MM.1S (cell line): Measurements from ENCODE around the gene SPEG.

Experiments used
- DNase-seq: peaks from one replicate; pipeline ENCODE4 v3.0.0-alpha.2; 2015
- H2AFZ ChIP-seq: fragments of 300-600 bp; sonication (generic); 2 replicates; pipeline ENCODE4 v1.6.0; 2016; ENCODE audit warnings: antibody characterized with exemption, low read length
- H3F3A ChIP-seq: fragments of 300-600 bp; sonication (generic); 2 replicates; pipeline ENCODE4 v1.6.1; 2016; ENCODE audit warnings: mild to moderate bottlenecking, antibody characterized with exemption, low read length, moderate library complexity, mixed read lengths; ENCODE audit not compliant: insufficient read depth
- H3K27ac ChIP-seq: fragments of 300-600 bp; sonication (generic); 2 replicates; pipeline ENCODE4 v1.5.1; 2016; ENCODE audit warnings: mild to moderate bottlenecking, low read length
- H3K27me3 ChIP-seq: fragments of 300-600 bp; sonication (generic); replicated peaks from 2 replicates; pipeline ENCODE4 v1.6.0; 2016; ENCODE audit warnings: low read length; ENCODE audit not compliant: insufficient read depth
- H3K36me3 ChIP-seq: fragments of 300-600 bp; sonication (generic); replicated peaks from 2 replicates; pipeline ENCODE4 v1.6.1; 2016; ENCODE audit warnings: mild to moderate bottlenecking, low read length, mixed read lengths; ENCODE audit not compliant: insufficient read depth
- H3K4me1 ChIP-seq: fragments of 300-600 bp; sonication (generic); 2 replicates; pipeline ENCODE4 v1.6.1; 2016; ENCODE audit warnings: low read length, mixed read lengths
- H3K4me2 ChIP-seq: fragments of 300-600 bp; sonication (generic); 2 replicates; pipeline ENCODE4 v1.6.0; 2016; ENCODE audit warnings: low read depth, low read length
- H3K4me3 ChIP-seq: fragments of 300-600 bp; sonication (generic); 2 replicates; pipeline ENCODE4 v1.5.1; 2016; ENCODE audit warnings: low read length, mixed read lengths
- H3K79me2 ChIP-seq: fragments of 300-600 bp; sonication (generic); 2 replicates; pipeline ENCODE4 v1.6.1; 2016; ENCODE audit warnings: mixed run types, low read length, mixed read lengths
- H3K9ac ChIP-seq: fragments of 300-600 bp; sonication (generic); 2 replicates; pipeline ENCODE4 v1.6.1; 2016; ENCODE audit warnings: low read length, mixed read lengths
- H3K9me2 ChIP-seq: fragments of 300-600 bp; sonication (generic); replicated peaks from 2 replicates; pipeline ENCODE4 v1.6.1; 2016; ENCODE audit warnings: mild to moderate bottlenecking, low read length, mixed read lengths; ENCODE audit not compliant: insufficient read depth
- H3K9me3 ChIP-seq: fragments of 300-600 bp; sonication (generic); replicated peaks from 2 replicates; pipeline ENCODE4 v1.6.1; 2016; ENCODE audit warnings: mild to moderate bottlenecking, low read length, mixed read lengths; ENCODE audit not compliant: insufficient read depth
- H4K20me1 ChIP-seq: fragments of 300-600 bp; sonication (generic); 2 replicates; pipeline ENCODE4 v1.6.1; 2016; ENCODE audit warnings: mild to moderate bottlenecking, low read length, moderate library complexity, mixed read lengths; ENCODE audit not compliant: insufficient read depth
- EZH2 ChIP-seq: fragments of 300-600 bp; sonication (generic); optimal IDR thresholded peaks from 2 replicates; pipeline ENCODE3; 2017; ENCODE audit warnings: low read depth, mild to moderate bottlenecking, antibody characterized with exemption, low read length, mixed read lengths
- EZH2phosphoT487 ChIP-seq: fragments of 300-600 bp; sonication (generic); IDR thresholded peaks from 2 replicates; pipeline ENCODE4 v1.6.1; 2018; ENCODE audit warnings: antibody characterized with exemption, low read length
- TF ChIP-seq, protein P1 (sequence below): fragments of 300-600 bp; sonication (generic); IDR thresholded peaks from 2 replicates; pipeline ENCODE4 v1.5.1; 2016; ENCODE audit warnings: antibody characterized with exemption, low read length, mixed read lengths

SPEG gene

DNA sequence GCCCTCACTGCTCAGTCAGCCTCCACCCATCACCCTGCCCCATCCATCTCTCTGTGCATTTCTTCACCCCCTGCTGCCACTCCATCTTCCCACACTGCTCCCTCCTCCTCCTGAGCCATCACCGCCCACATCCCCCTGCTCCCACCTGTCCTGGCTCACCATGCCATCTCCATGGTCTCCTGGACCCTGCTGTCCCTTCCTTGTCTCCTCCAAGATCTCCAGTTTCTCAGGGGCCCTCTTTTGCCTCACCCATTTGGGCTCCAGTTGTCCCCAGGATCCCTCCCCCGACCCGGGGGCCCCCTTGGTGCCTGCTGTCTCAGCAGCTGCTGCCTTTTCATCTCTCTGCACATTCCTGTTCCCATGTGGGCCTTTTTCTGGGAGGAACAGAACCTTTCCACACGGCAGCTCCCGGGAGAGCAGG is 10.6 kb downstream of the SPEG start:
- H3K4me1 ChIP-seq = no peaks in the 10 kb centered on the region
- no peak overlapping the region for H3K4me3 ChIP-seq
- H3K27me3 ChIP-seq = peaks cover 89% of the 10 kb centered on the region
- no peaks in the 10 kb centered on the region for H3K36me3 ChIP-seq
- no peak overlapping the region for H2AFZ ChIP-seq
- no peak overlapping the region for H3K27ac ChIP-seq
- TF ChIP-seq, protein P1, sequence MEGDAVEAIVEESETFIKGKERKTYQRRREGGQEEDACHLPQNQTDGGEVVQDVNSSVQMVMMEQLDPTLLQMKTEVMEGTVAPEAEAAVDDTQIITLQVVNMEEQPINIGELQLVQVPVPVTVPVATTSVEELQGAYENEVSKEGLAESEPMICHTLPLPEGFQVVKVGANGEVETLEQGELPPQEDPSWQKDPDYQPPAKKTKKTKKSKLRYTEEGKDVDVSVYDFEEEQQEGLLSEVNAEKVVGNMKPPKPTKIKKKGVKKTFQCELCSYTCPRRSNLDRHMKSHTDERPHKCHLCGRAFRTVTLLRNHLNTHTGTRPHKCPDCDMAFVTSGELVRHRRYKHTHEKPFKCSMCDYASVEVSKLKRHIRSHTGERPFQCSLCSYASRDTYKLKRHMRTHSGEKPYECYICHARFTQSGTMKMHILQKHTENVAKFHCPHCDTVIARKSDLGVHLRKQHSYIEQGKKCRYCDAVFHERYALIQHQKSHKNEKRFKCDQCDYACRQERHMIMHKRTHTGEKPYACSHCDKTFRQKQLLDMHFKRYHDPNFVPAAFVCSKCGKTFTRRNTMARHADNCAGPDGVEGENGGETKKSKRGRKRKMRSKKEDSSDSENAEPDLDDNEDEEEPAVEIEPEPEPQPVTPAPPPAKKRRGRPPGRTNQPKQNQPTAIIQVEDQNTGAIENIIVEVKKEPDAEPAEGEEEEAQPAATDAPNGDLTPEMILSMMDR = no peak
- TF ChIP-seq EZH2phosphoT487 (no peak), EZH2 (no peak)
- no peaks in the 10 kb centered on the region for H3F3A ChIP-seq
- H3K79me2 ChIP-seq = no peaks in the 10 kb centered on the region
- H3K9me3 ChIP-seq = no peaks in the 10 kb centered on the region
- H3K9ac ChIP-seq = no peak overlapping the region
- no peaks in the 10 kb centered on the region for H3K9me2 ChIP-seq
- no peak overlapping the region for H3K4me2 ChIP-seq
- H4K20me1 ChIP-seq = no peaks in the 10 kb centered on the region
- no peak for DNase-seq

DNA sequence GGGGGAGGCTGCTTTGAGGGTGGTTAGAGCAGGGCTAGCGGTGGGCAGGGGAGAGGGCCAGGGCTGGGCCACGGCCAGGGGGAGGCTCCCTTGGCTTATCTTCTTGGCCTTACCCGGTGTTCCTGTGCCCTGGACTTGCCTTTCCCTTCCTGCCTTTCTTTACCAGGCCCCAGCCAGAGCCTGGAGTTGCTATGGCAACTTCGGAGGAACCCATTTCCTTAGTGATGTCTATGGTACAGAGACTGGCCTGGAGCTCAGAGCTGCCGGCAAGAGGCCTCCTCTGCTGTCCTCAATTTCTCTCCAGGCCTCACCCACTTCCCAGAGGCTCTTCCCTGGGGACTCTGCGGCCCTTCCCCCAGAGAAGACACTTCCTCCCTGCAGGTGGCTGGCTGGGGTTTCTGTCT is 11.5 kb downstream of the SPEG start:
- no peak for DNase-seq
- peaks cover 91% of the 10 kb centered on the region for H3K27me3 ChIP-seq
- no peaks in the 10 kb centered on the region for H3K9me2 ChIP-seq
- H3K4me1 ChIP-seq = no peaks in the 10 kb centered on the region
- no peaks in the 10 kb centered on the region for H3K36me3 ChIP-seq
- H3K79me2 ChIP-seq = no peaks in the 10 kb centered on the region
- no peaks in the 10 kb centered on the region for H3F3A ChIP-seq
- no peak overlapping the region for H3K4me3 ChIP-seq
- H3K27ac ChIP-seq = no peak overlapping the region
- TF ChIP-seq, protein P1 = no peak
- no peak for TF ChIP-seq EZH2phosphoT487
- TF ChIP-seq EZH2 = no peak
- no peaks in the 10 kb centered on the region for H4K20me1 ChIP-seq
- H3K9me3 ChIP-seq = no peaks in the 10 kb centered on the region
- no peak overlapping the region for H3K9ac ChIP-seq
- no peak overlapping the region for H3K4me2 ChIP-seq
- H2AFZ ChIP-seq = no peak overlapping the region

DNA sequence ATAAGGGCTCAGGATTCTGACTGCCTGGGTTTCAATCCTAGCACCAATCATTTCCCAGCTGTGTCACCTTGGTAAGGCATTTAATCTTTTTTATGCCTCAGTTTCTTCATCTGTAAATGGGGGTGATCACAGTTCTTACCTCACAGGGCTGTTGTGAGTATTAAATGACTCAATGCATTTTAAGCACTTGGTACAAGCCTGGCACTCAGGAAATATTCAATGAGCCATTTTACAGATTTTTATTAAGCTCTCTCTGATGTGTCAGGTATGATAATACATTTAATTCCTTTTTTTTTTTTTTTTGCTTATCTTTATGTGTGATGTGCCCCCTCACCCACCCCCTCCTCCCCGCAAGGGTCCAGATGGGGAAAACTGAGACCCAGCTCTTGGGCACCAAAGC is 12.0 kb downstream of the SPEG start:
- Histone ChIP-seq H3K4me3 (no peak overlapping the region), H3K4me1 (no peaks in the 10 kb centered on the region), H3K9me3 (no peaks in the 10 kb centered on the region), H3K4me2 (no peak overlapping the region), H2AFZ (no peak overlapping the region), H3K27ac (no peak overlapping the region), H3F3A (no peaks in the 10 kb centered on the region), H3K9ac (no peak overlapping the region), H3K9me2 (no peaks in the 10 kb centered on the region), H3K79me2 (no peaks in the 10 kb centered on the region), H3K36me3 (no peaks in the 10 kb centered on the region), H4K20me1 (no peaks in the 10 kb centered on the region), H3K27me3 (peaks cover 92% of the 10 kb centered on the region)
- TF ChIP-seq, protein P1 = no peak
- TF ChIP-seq EZH2phosphoT487 = no peak
- no peak for TF ChIP-seq EZH2
- no peak for DNase-seq
